NCI-H1694 treated with DMSO at 0.1 percent for 48 hours (cell line): ENCODE measurements around the gene SERPINA3.
"Not testable (repeated sequence)": the region's sequence is repeated elsewhere in the genome, so short reads cannot be mapped to it uniquely, and the experiment has no call there.

Source experiments
- DNase-seq: peaks from one replicate; lab custom pipeline; 2025; lab: John Stamatoyannopoulos, UW

The SERPINA3 gene

GRCh38 chr14:94584591-94585280, 27.5 kb upstream of the SERPINA3 start:
- DNase-seq: no peak

- DNase-seq: no peak
These were observed 25.6 kb upstream of the SERPINA3 start for GRCh38 chr14:94586635-94587034.

GRCh38 chr14:94588311-94588710, 23.9 kb upstream of the SERPINA3 start:
- DNase-seq: no peak

GRCh38 chr14:94591073-94591472, 21.1 kb upstream of the SERPINA3 start:
- DNase-seq: no peak

- DNase-seq: no peak
These were observed 20.3 kb upstream of the SERPINA3 start for GRCh38 chr14:94591871-94592270.

GRCh38 chr14:94592457-94592856, 19.7 kb upstream of the SERPINA3 start:
- no peak for DNase-seq

GRCh38 chr14:94593376-94593748, 18.8 kb upstream of the SERPINA3 start:
- no peak for DNase-seq

GRCh38 chr14:94593749-94594431, 18.3 kb upstream of the SERPINA3 start:
- DNase-seq: no peak

GRCh38 chr14:94594441-94594840, 17.8 kb upstream of the SERPINA3 start:
- DNase-seq: no peak

GRCh38 chr14:94595912-94596311, 16.3 kb upstream of the SERPINA3 start:
- DNase-seq: no peak

- no peak for DNase-seq
These were observed 15.8 kb upstream of the SERPINA3 start for GRCh38 chr14:94596361-94596760.

- no peak for DNase-seq
These were observed 14.4 kb upstream of the SERPINA3 start for GRCh38 chr14:94597788-94598187.

GRCh38 chr14:94598506-94598815, 13.7 kb upstream of the SERPINA3 start:
- no peak for DNase-seq

GRCh38 chr14:94598816-94599655, 13.2 kb upstream of the SERPINA3 start:
- DNase-seq: no peak

- DNase-seq: no peak
These were observed 12.6 kb upstream of the SERPINA3 start for GRCh38 chr14:94599656-94600004.

- DNase-seq: no peak
These were observed 12.0 kb upstream of the SERPINA3 start for GRCh38 chr14:94600148-94600545.

- DNase-seq: no peak
These were observed 10.3 kb upstream of the SERPINA3 start for GRCh38 chr14:94601884-94602391.

- DNase-seq: no peak
These were observed 9.5 kb upstream of the SERPINA3 start for GRCh38 chr14:94602722-94603121.

- DNase-seq: no peak
These were observed 6.8 kb upstream of the SERPINA3 start for GRCh38 chr14:94605361-94605760.

GRCh38 chr14:94608966-94609365, 3.2 kb upstream of the SERPINA3 start:
- not testable (repeated sequence) for DNase-seq

GRCh38 chr14:94611179-94611578, 1.0 kb upstream of the SERPINA3 start:
- no peak for DNase-seq

GRCh38 chr14:94612580-94613554, 676 bp downstream of the SERPINA3 start:
- no peak for DNase-seq
